ENCODE measurements around the gene CHD9. TPM values are rescaled to one million over a fixed set of nuclear protein-coding genes. Genes with fewer than 3 reads are reported as not detected.

CHD9 gene
- total RNA-seq, 4 donors from 2014 or later = 82.2 to 114 (median 91.3) TPM

DNA sequence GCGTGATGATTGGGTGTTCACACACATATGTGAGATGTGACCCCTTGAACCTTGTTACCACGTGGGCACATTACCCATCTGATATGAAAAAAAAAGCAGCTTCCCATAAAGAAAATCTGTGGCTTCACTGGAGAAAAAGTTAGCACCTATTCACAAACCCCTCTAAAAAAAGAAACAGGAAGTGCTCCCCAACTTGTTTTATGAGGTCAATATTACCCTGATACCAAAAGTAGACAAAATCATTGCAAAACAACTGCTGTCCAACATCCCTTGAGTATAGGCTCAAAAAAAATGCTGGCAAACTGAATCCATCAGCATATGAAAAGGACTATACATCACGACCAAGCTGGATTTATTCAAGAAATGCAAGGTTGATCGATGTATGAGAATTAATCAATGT, 279.8 kb downstream of the CHD9 start:
- Histone ChIP-seq H3K36me3 (no peaks in the 10 kb centered on the region), H3K4me1 (no peaks in the 10 kb centered on the region), H3K27ac (no peak overlapping the region), H3K4me3 (no peak overlapping the region), H3K9me3 (peaks cover 0 to 13% (median 0%) of the 10 kb centered on the region in 4 donors), H3K27me3 (no peaks in the 10 kb centered on the region)
- DNase-seq (ENCODE audit: low spot score in 2 of 2) = no peak
- WGBS, 2 donors = 62 to 64% methylated on average over 4 of the region's 4 CpGs
- TF ChIP-seq EP300 (IDR thresholded peaks at IDR 0.05) (no peak), POLR2A (IDR thresholded peaks at IDR 0.05) (no peak)
- TF ChIP-seq, protein P1, sequence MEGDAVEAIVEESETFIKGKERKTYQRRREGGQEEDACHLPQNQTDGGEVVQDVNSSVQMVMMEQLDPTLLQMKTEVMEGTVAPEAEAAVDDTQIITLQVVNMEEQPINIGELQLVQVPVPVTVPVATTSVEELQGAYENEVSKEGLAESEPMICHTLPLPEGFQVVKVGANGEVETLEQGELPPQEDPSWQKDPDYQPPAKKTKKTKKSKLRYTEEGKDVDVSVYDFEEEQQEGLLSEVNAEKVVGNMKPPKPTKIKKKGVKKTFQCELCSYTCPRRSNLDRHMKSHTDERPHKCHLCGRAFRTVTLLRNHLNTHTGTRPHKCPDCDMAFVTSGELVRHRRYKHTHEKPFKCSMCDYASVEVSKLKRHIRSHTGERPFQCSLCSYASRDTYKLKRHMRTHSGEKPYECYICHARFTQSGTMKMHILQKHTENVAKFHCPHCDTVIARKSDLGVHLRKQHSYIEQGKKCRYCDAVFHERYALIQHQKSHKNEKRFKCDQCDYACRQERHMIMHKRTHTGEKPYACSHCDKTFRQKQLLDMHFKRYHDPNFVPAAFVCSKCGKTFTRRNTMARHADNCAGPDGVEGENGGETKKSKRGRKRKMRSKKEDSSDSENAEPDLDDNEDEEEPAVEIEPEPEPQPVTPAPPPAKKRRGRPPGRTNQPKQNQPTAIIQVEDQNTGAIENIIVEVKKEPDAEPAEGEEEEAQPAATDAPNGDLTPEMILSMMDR (IDR thresholded peaks at IDR 0.05) = no peak

GRCh38 chr16:53337294-53337693, 282.5 kb downstream of the CHD9 start:
- Histone ChIP-seq H3K27ac (no peak overlapping the region), H3K36me3 (no peaks in the 10 kb centered on the region), H3K4me1 (no peaks in the 10 kb centered on the region), H3K9me3 (no peaks in the 10 kb centered on the region), H3K27me3 (no peaks in the 10 kb centered on the region), H3K4me3 (no peak overlapping the region)
- TF ChIP-seq POLR2A (IDR thresholded peaks at IDR 0.05) (no peak), EP300 (IDR thresholded peaks at IDR 0.05) (no peak)
- TF ChIP-seq, protein P1 (IDR thresholded peaks at IDR 0.05) = no peak
- DNase-seq (ENCODE audit: low spot score in 2 of 2) = no peak

DNA sequence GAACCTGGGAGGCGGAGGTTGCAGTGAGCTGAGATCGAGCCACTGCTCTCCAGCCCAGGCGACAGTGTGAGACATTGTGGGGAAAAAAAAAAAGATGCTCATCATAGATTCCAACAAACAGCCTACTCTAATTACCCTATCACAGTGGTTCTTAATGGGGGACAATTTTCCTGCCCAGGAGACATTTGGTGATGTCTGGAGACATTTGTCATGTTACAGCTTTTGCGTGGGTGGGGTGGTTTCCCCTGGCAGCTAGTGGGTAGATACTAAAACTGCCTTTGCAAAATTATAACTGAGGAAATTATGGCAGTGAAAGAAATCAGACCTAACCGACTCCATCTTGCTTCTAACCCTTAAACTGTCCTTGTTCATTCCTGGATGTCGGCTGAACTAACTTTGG, 287.0 kb downstream of the CHD9 start:
- Histone ChIP-seq H3K27ac (no peak overlapping the region), H3K4me1 (no peaks in the 10 kb centered on the region), H3K9me3 (peaks cover 0 to 3% (median 0%) of the 10 kb centered on the region in 4 donors), H3K4me3 (no peak overlapping the region), H3K27me3 (no peaks in the 10 kb centered on the region), H3K36me3 (no peaks in the 10 kb centered on the region)
- DNase-seq (ENCODE audit: low spot score in 2 of 2) = no peak
- 85 to 89% methylated on average over 6 of the region's 6 CpGs for WGBS, 2 donors
- TF ChIP-seq, protein P1 (IDR thresholded peaks at IDR 0.05) = no peak
- no peak for TF ChIP-seq EP300 (IDR thresholded peaks at IDR 0.05)
- TF ChIP-seq POLR2A (IDR thresholded peaks at IDR 0.05) = no peak

DNA sequence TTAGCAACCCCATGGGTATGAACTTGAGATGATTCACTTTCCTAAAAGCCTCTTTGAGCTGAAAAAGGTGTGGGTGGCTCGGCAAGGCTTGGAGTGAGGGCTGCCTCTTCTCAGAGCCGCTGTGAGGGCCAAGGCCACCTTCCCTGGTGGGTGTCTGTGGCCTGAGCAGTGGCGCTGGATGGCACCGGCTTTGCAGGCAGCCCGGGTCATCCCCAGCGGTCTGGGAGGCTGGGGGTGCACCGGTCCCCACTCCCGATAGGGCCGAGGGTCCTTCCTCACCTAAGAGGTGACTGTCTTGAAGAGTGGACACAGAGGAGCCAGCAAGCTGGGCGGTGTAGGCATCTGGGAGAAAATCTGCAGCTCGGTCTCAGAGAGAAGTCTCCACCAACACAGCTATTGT, 300.3 kb downstream of the CHD9 start:
- WGBS, 2 donors = 84 to 92% methylated on average over 11 of the region's 11 CpGs
- H3K4me1 ChIP-seq = no peaks in the 10 kb centered on the region
- H3K4me3 ChIP-seq = no peak overlapping the region
- no peak overlapping the region for H3K27ac ChIP-seq
- TF ChIP-seq POLR2A (IDR thresholded peaks at IDR 0.05) = no peak
- no peak for TF ChIP-seq EP300 (IDR thresholded peaks at IDR 0.05)
- TF ChIP-seq, protein P1 (IDR thresholded peaks at IDR 0.05) = no peak
- no peak for DNase-seq (ENCODE audit: low spot score in 2 of 2)
- peaks cover 0 to 8% (median 1%) of the 10 kb centered on the region in 4 donors for H3K9me3 ChIP-seq
- no peaks in the 10 kb centered on the region for H3K36me3 ChIP-seq
- H3K27me3 ChIP-seq = no peaks in the 10 kb centered on the region

GRCh38 chr16:53356478-53357207, 301.9 kb downstream of the CHD9 start:
- WGBS, 2 donors = 53 to 62% methylated on average over 4 of the region's 4 CpGs
- no peaks in the 10 kb centered on the region for H3K36me3 ChIP-seq
- TF ChIP-seq POLR2A (IDR thresholded peaks at IDR 0.05) (no peak), EP300 (IDR thresholded peaks at IDR 0.05) (no peak)
- TF ChIP-seq, protein P1 (IDR thresholded peaks at IDR 0.05) = no peak
- no peaks in the 10 kb centered on the region for H3K4me1 ChIP-seq
- H3K27me3 ChIP-seq = no peaks in the 10 kb centered on the region
- no peak for DNase-seq (ENCODE audit: low spot score in 2 of 2)
- H3K9me3 ChIP-seq = no peaks in the 10 kb centered on the region
- no peak overlapping the region for H3K27ac ChIP-seq
- H3K4me3 ChIP-seq = no peak overlapping the region
